UCSD-AML1 (cell line): ENCODE measurements around the gene ST8SIA1.
"Not testable (repeated sequence)": the region's sequence is repeated elsewhere in the genome, so short reads cannot be mapped to it uniquely, and the experiment has no call there.

Source experiments
- DNase-seq: peaks from one replicate; lab custom pipeline; 2025; ENCODE audit not compliant: unreplicated experiment; lab: John Stamatoyannopoulos, UW

The ST8SIA1 gene

GRCh38 chr12:22334410-22335100 is at the start of gene ST8SIA1:
ST8SIA1 (minus strand) TSS chr12:22334707; CDS start chr12:22334232, 475 bp downstream.
- DNase-seq = peak; percentile 26

- DNase-seq = no peak
These were observed 45.5 kb upstream of the ST8SIA1 start for GRCh38 chr12:22380031-22380430.

DNA sequence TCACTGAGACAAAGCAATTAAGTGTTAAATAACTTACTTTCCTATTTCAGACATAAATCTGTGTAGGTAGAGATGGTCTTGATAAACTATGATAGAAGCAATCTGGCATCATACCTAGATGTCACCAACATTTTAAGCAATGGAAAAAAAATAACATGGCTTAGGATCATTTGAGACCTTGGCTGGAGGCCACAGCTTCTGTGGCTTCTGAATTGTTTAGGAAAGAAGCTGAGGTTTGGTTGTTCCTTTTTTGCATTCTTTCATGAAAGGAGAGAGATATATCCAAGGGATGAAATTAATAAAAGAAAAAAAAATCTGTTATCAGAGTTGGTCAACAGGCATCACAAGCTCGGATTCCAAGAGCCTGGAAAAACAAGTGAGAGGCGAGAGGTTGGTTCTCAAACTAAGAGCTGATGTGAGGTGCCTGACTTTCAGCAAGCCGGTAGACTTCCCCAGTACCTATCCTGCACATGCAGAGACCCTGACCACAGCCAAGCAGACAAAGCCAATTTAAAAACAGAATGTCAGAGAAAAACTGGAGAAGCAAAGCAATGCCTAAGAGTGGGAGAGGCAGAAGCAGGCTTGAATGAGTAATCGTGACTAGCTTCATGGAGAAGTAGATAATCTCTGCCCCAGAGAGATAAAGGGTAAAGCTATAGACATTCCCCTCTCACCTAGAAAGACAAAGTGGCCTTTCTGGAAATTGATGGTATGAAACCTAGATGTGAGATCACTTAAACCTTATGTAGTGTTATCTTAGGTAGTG is 43.4 kb upstream of the ST8SIA1 start:
- peak; percentile 12 for DNase-seq

GRCh38 chr12:22376596-22377150 is 42.2 kb upstream of the ST8SIA1 start:
- DNase-seq = not testable (repeated sequence)

GRCh38 chr12:22374508-22374907 is 40.0 kb upstream of the ST8SIA1 start:
- no peak for DNase-seq

DNA sequence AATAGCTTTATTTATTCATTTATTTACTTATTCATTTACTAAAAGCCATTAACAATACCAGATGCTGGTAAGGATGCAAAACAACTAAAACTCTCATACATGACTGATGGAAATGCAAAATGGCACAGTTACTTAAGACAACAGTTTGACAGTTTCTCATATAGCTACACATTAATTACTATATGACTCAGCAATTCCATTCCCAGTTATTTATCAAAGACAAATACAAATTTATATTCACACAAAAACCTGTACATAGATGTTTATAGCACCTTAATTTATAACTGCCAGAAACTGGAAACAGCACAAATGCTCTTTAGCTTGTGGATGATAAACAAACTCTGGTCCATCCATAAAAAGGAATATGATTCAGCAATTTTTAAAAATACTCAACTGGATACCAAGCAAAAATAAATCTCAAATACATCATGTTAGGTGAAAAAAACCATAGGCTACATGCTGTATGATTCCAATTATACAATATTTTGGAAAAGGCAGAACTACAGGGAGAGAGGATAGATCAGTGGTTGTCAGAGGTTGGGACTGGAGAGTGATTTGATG is 37.9 kb upstream of the ST8SIA1 start:
- no peak for DNase-seq

DNA sequence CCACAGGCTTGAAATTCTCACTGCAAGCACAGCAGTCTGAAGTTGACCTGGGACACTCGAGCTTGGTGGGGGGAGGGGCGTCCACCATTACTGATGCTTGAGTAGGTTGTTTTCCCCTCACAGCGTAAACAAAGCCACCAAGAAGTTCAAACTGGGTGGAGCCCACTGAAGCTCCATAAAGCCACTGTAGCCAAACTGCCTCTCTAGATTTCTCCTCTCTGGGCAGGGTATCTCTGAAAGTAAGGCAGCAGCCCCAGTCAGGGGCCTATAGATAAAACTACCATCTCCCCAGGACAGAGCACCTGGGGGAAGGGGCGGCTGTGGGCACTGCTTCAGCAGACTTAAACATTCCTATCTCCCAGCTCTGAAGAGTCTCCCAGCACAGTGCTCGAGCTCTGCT is 31.7 kb upstream of the ST8SIA1 start:
- no peak for DNase-seq

DNA sequence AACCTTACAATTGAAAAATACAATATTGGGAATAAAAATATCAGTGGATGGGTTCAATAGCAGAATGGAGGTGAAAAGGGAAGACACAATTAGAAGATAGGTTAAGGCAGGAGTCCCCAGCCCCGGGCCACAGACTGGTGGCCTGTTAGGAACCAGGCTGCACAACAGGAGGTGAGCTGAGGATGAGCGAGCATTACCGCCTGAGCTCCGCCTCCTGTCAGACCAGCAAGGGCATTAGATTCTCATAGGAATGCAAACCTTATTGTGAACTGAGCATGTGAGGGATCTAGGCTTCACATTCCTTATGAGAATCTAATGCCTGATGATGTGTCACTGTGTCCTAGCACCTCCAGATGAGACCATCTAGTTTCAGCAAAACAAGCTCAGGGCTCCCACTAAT is 27.3 kb upstream of the ST8SIA1 start:
- DNase-seq = no peak

- DNase-seq = peak; percentile 57
These were observed 26.3 kb upstream of the ST8SIA1 start for GRCh38 chr12:22360774-22361173.

- DNase-seq = no peak
These were observed 23.0 kb upstream of the ST8SIA1 start for GRCh38 chr12:22357531-22357930.

DNA sequence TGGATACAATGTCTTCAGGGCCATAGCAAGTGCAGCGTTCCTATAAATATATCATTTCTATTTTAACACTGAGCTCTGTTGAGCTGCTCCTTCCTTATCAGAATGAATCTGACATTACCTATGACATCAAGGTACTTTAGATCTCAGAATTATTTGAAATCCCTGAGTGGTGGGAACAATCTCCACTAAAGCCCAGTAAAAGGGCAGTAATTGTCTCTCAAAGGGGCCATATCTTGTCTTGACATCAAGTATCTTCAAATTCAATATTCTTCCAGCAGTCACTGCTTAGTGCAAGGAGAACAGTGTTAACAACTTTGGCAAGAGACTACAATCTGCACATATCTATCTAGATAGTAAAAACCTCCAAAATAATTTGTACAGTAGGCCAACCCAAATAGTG is 21.7 kb upstream of the ST8SIA1 start:
- no peak for DNase-seq

DNA sequence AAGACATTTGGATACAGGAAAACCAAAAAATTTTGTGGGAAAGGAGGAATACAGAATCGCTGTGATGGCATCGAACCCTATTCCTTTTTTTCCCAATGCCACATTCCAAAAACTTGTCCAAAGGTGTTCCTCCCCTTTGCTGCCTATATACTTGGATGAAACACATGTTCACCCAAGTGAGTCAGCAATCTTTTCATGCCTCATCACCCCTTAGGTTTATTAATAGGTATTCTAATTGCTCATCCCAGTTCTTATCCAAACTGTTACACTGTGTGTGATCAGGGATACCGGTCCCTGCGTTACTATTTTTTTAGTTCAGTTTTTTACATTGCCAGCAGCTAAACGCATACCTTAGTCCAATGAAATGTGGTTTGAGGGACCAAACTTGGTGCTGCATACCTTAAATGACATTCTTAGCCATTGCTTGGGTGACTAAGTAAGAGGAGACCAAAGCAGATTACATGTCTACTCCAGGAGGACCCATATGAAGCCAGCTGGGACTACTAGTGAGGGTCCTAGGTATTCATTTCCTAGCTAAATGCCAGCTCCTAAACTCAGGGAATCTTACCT is 20.6 kb upstream of the ST8SIA1 start:
- no peak for DNase-seq

DNA sequence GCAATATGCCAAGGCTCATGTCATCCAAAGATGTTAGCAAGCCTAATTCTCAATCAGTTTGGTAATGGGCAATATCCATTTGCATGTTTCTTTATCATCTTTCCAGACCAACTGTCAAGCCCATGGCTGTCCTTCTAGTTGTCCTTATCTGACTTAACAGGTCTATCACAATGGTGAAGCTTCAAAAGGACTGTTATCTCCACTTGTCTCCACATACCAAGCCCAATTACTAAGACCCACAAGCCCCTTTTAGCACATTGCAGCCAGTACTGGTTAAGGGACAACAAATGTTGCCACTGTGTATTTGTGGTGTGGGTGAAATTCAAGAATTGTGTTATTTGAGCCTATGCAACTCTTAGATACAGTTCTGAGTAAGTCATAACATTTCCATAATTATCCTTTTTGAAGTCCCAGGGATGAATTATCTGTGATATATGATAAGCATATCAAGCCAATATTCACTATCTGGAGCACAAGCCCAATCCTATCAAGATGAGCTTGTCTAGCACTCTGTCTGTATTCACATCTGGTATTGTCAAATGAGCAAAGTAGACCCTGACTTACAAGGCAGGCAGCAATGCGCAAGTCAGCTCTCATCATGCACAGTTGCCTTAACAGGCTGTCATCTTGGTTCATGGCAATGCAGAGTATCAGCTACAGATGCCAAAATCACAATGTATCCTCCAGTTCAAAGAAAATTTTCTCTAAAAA is 19.3 kb upstream of the ST8SIA1 start:
- no peak for DNase-seq

GRCh38 chr12:22350886-22351285 is 16.4 kb upstream of the ST8SIA1 start:
- DNase-seq = no peak

- no peak for DNase-seq
These were observed 13.7 kb upstream of the ST8SIA1 start for GRCh38 chr12:22348208-22348607.

- DNase-seq = no peak
These were observed 5.6 kb upstream of the ST8SIA1 start for GRCh38 chr12:22340143-22340542.

GRCh38 chr12:22339691-22340090 is 5.2 kb upstream of the ST8SIA1 start:
- no peak for DNase-seq

DNA sequence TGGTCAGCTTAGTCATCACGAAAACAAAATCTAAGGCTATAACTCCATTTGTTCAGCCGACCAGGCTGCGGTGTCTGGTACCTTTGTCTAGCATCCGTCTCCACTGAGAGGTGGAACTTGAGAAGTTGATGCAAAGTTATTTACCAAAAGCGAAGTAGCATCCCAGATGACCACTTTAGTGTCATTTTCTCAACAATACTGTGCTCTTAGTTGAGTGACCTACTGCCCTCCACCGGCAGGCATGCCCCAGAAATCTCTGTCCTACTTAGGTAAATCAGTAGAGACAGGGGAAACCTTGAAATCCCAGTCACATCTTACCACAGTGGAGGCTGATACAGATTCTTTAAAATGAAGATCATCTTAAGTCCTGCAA is 1.3 kb upstream of the ST8SIA1 start:
- DNase-seq = no peak

GRCh38 chr12:22333713-22334409 is 646 bp downstream of the ST8SIA1 start:
- no peak for DNase-seq

DNA sequence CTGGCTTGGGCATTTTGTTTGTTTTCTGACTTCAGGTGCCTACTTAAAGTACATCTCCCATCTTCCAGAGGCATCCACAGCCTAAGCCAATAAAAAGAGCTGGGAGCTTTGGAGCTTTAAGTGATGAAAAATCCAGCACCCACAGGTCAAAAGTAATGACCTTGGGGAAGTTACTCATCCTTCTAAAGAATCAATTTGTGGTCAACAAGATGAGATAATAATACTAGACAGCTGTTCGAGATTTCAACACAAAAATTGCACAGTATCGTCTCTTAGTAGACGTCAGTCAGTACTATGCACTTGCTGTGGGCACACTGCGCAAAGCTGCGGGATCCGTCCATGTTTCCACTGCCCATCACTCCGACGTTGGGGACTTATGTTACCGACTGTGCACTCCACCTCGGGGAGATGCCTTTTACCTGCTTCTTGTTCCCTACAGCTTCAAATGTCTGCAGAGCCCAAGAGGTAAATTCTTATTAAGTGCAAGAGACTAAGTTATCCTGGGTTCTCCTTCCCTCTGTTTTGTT is 1.3 kb downstream of the ST8SIA1 start:
- no peak for DNase-seq
